Spleen (tissue), 13 donors: ENCODE data around the gene NUTF2. TPM values are rescaled to one million over a fixed set of nuclear protein-coding genes. Genes with fewer than 3 reads are reported as not detected.

Source experiments
- DNase-seq: peaks from one replicate; pipeline ENCODE4 v3.0.0-alpha.2; 2020
- H3K27ac ChIP-seq, 8 donors: fragments of 200-600 bp; sonication (generic) in 7 of 8; 1 replicate in 4 of 8; 2 replicates in 4 of 8; pipeline versions ENCODE4 v1.5.0 to v1.8.0; 2016 to 2021; ENCODE audit warnings: inconsistent platforms in 4 of 8, mild to moderate bottlenecking in 4 of 8, moderate library complexity in 1 of 8
- H3K27me3 ChIP-seq, 7 donors: fragments of 200-600 bp; sonication (generic) in 6 of 7; replicated peaks in 1 of 7; 1 replicate in 4 of 7; 2 replicates in 3 of 7; pipeline versions ENCODE4 v1.5.0 to v1.8.0; 2016 to 2021; ENCODE audit warnings: inconsistent platforms in 3 of 7, mild to moderate bottlenecking in 1 of 7
- H3K36me3 ChIP-seq, 6 donors: fragments of 200-600 bp; sonication (generic) in 5 of 6; 1 replicate in 4 of 6; 2 replicates in 2 of 6; pipeline versions ENCODE4 v1.5.0 to v1.8.0; 2016 to 2021; ENCODE audit warnings: inconsistent platforms in 2 of 6
- H3K4me1 ChIP-seq, 6 donors: fragments of 200-600 bp; sonication (generic) in 5 of 6; 1 replicate in 3 of 6; 2 replicates in 3 of 6; pipeline versions ENCODE4 v1.5.0 to v1.8.0; 2016 to 2021; ENCODE audit warnings: inconsistent platforms in 3 of 6
- H3K4me3 ChIP-seq, 8 donors: fragments of 200-600 bp; sonication (generic) in 7 of 8; 1 replicate in 4 of 8; 2 replicates in 4 of 8; pipeline versions ENCODE4 v1.5.0 to v1.8.0; 2016 to 2021; ENCODE audit warnings: inconsistent platforms in 4 of 8, mild to moderate bottlenecking in 4 of 8, moderate library complexity in 2 of 8
- H3K9me3 ChIP-seq, 8 donors: fragments of 200-600 bp; sonication (generic) in 7 of 8; 1 replicate in 4 of 8; 2 replicates in 4 of 8; pipeline versions ENCODE4 v1.5.0 to v1.8.0; 2016 to 2021; ENCODE audit warnings: inconsistent platforms in 4 of 8
- CTCF ChIP-seq, 11 experiments: fragments of 200-600 bp in 7 of 11; fragments of 450-650 bp in 4 of 11; sonication (generic) in 4 of 11; IDR thresholded peaks in 8 of 11; conservative IDR thresholded peaks in 3 of 11; 1 replicate in 7 of 11; 2 replicates in 4 of 11; pipeline versions ENCODE4 v1.4.0 to v1.8.0; 2016 to 2021; ENCODE audit warnings: antibody characterized with exemption in 11 of 11, inconsistent platforms in 4 of 11, mild to moderate bottlenecking in 1 of 11
- POLR2A ChIP-seq, 3 donors: fragments of 450-650 bp; IDR thresholded peaks; one replicate each; pipeline ENCODE4 v1.5.1; 2017; ENCODE audit warnings: antibody characterized with exemption in 3 of 3, mild to moderate bottlenecking in 1 of 3
- POLR2AphosphoS5 ChIP-seq, 3 donors: sonication (generic); formaldehyde crosslinking; IDR thresholded peaks; one replicate each; pipeline ENCODE4 v1.5.1; 2017; ENCODE audit warnings: antibody characterized with exemption in 3 of 3
- WGBS, 5 donors: extraction: QIAGEN DNeasy Blood & Tissue Kit in 3 of 5; methylation state at CpG; one replicate each; pipeline versions ENCODE4 v1.1.5 to v1.1.7; 2013 to 2018; 5-methylcytosine and 5-hydroxymethylcytosine counted together
- intact Hi-C: fragments of 100-400 bp; cut with DNase I; formaldehyde crosslinking; loops from one replicate; pipeline ENCODE4 v1.15.0; 2023; ENCODE audit warnings: low total_unique reads
- long read RNA-seq, 2 donors: transcript quantifications; one replicate each; lab custom pipeline, GENCODE V29; 2026
- polyA plus RNA-seq, 3 donors: library from polyadenylated mRNA; stranded (reverse); fragments of 200-250 nt; gene quantifications; one replicate each; pipeline ENCODE4 v1.2.1, GENCODE V29; 2013
- total RNA-seq, 7 donors: library from RNA; depleted of rRNA in 3 of 7; stranded (reverse); fragments of >200 nt in 3 of 7; fragmentation: NEBNext Ultra II Directional in 4 of 7; extraction: Animal tissue kit (Norgen Biotek cat#: 25700) in 4 of 7; gene quantifications; one replicate each; pipeline versions ENCODE4 v1.1.0 to v1.2.1, GENCODE V29; 2016 to 2021
- donor health status: healthy with polysubstance abuse.
- donor health status: DM: no; HTN: no; CAD: no; lungs with moderate emphysema.
- donor health status: DM: no; HTN: no; CAD: no.
- donor health status: Bipolar disorder and iron deficiency.
- donor health status: healthy.
- donor health status: DM: no; HTN: no; CAD: no.
- donor health status: DM: yes; HTN: yes; CAD: no.

Gene NUTF2
- total RNA-seq (10 to 100 TPM; 38.8 to 64.3 (median 48.6) TPM), polyA plus RNA-seq (100 to 1,000 TPM in 1 of 3 donors, 10 to 100 TPM in 2; 92.3 to 116 (median 97.0) TPM)
- long read RNA-seq, donor 1, transcript NUTF2-208 (1 exons, 2,608 nt): major isoform, 79 of 166 reads
- long read RNA-seq, donor 1, transcript NUTF2-201 (5 exons, 2,321 nt): minor isoform, 70 of 166 reads
- long read RNA-seq, donor 1, transcript NUTF2-204 (3 exons, 593 nt): minor isoform, 5 of 166 reads
- long read RNA-seq, donor 1, partial matches to known transcripts: 7 of 166 reads
- long read RNA-seq, donor 1, other reads (novel, unspliced or antisense): 0 of 166 reads
- long read RNA-seq, donor 2, transcript NUTF2-208 (1 exons, 2,608 nt): major isoform, 53 of 108 reads
- long read RNA-seq, donor 2, transcript NUTF2-204 (3 exons, 593 nt): minor isoform, 5 of 108 reads
- long read RNA-seq, donor 2, transcript NUTF2-201 (5 exons, 2,321 nt): minor isoform, 48 of 108 reads
- long read RNA-seq, donor 2, partial matches to known transcripts: 0 of 108 reads
- long read RNA-seq, donor 2, other reads (novel, unspliced or antisense): 0 of 108 reads

GRCh38 chr16:67846320-67847063 lies at the start of gene NUTF2:
NUTF2 (plus strand) TSS chr16:67846933; CDS start chr16:67865131, 18,198 bp downstream.
- Histone ChIP-seq H3K27ac (peak within 1 kb of the TSS; percentile 75 to 100 (median 94)), H3K36me3 (peaks cover 0 to 15% (median 0%) of the 10 kb centered on the region in 6 donors), H3K27me3 (no peaks in the 10 kb centered on the region), H3K4me1 (peaks cover 40 to 87% (median 67%) of the 10 kb centered on the region in 6 donors), H3K9me3 (no peaks in the 10 kb centered on the region), H3K4me3 (peak within 1 kb of the TSS; percentile 61 to 100 (median 98))
- peak; percentile 99 for DNase-seq
- intact Hi-C loops: loop anchor here (10.0 kb wide), 1 partner anchor 88 kb away; the partner anchor contains the start of genes CTRL and PSMB10
- peak in 4 of 11 experiments; percentile 9 to 52 (median 23) for TF ChIP-seq CTCF (IDR thresholded peaks at IDR 0.05 in 8 of 11, conservative IDR thresholded peaks at IDR 0.05 in 3 of 11)
- TF ChIP-seq POLR2AphosphoS5 (IDR thresholded peaks at IDR 0.05): peak; percentile 88 to 95 (median 91)
- peak in 2 of 3 donors; percentile 38 to 59 for TF ChIP-seq POLR2A (IDR thresholded peaks at IDR 0.05)
- WGBS, 5 donors: 0 to 1% (median 1%) methylated on average over 31 to 57 of the region's 57 CpGs

GRCh38 chr16:67800338-67800926 lies 46.3 kb upstream of the NUTF2 start:
- 81 to 89% (median 86%) methylated on average over 6 to 7 of the region's 7 CpGs for WGBS, 5 donors
- TF ChIP-seq POLR2AphosphoS5 (IDR thresholded peaks at IDR 0.05) (no peak), CTCF (IDR thresholded peaks at IDR 0.05 in 8 of 11, conservative IDR thresholded peaks at IDR 0.05 in 3 of 11) (no peak), POLR2A (IDR thresholded peaks at IDR 0.05) (no peak)
- intact Hi-C loops: loop anchor here (10.0 kb wide), 2 partner anchors 46 to 276 kb away; partner anchors contain the start of gene RIPOR1

GRCh38 chr16:67801241-67801640 lies 45.5 kb upstream of the NUTF2 start:
- intact Hi-C loops: loop anchor here (10.0 kb wide), 2 partner anchors 46 to 276 kb away; partner anchors contain the start of gene RIPOR1
- H3K27ac ChIP-seq: peak overlapping the region in 1 of 8 donors; percentile 14
- no peaks in the 10 kb centered on the region for H3K9me3 ChIP-seq
- DNase-seq: no peak
- H3K4me1 ChIP-seq: peaks cover 38 to 93% (median 60%) of the 10 kb centered on the region in 6 donors
- peaks cover 0 to 82% (median 14%) of the 10 kb centered on the region in 6 donors for H3K36me3 ChIP-seq
- TF ChIP-seq CTCF (IDR thresholded peaks at IDR 0.05 in 8 of 11, conservative IDR thresholded peaks at IDR 0.05 in 3 of 11) (no peak), POLR2A (IDR thresholded peaks at IDR 0.05) (no peak), POLR2AphosphoS5 (IDR thresholded peaks at IDR 0.05) (no peak)
- H3K4me3 ChIP-seq: peak overlapping the region in 1 of 8 donors; percentile 22
- no peaks in the 10 kb centered on the region for H3K27me3 ChIP-seq
- WGBS, 5 donors: 93 to 100% (median 96%) methylated on average over 1 of the region's 1 CpG

More at GRCh38 chr16:67800338-67800926, 46.3 kb upstream of the NUTF2 start:
- no peaks in the 10 kb centered on the region for H3K9me3 ChIP-seq
- no peak for DNase-seq
- H3K4me3 ChIP-seq: no peak overlapping the region
- H3K4me1 ChIP-seq: peaks cover 33 to 86% (median 54%) of the 10 kb centered on the region in 6 donors
- peaks cover 0 to 82% (median 14%) of the 10 kb centered on the region in 6 donors for H3K36me3 ChIP-seq
- no peaks in the 10 kb centered on the region for H3K27me3 ChIP-seq
- H3K27ac ChIP-seq: no peak overlapping the region
